K562 (cell line): ENCODE results near the gene LXN. TPM values are rescaled to one million over a fixed set of nuclear protein-coding genes. Genes with fewer than 3 reads are reported as not detected.

Source experiments
- ATAC-seq: fragments of 200-7000 bp; cut with Tn5 transposase; 3 replicates; pipeline ENCODE4 v1.9.1; 2020; ENCODE audit warnings: moderate library complexity
- BruUV-seq: library from RNA; stranded (reverse); fragments of 400-500 nt; replicated peaks from 2 replicates; lab custom pipeline; 2021; lab: Mats Ljungman, UMichigan
- CTCF ChIA-PET: fragments of 300-600 bp; formaldehyde crosslinking; extraction: SDS; loops from one replicate; lab custom pipeline; 2021; ENCODE audit warnings: low intra/inter-chr PET ratio; lab: Yijun Ruan, JAX
- POLR2A ChIA-PET: fragments of 300-600, 350-650 bp; sonication (Branson Sonifier 250); formaldehyde crosslinking; extraction: SDS; loops from one replicate; lab custom pipeline; 2021; ENCODE audit warnings: antibody characterized with exemption, inconsistent platforms; lab: Yijun Ruan, JAX
- DNase-seq, 4 experiments: peaks; one replicate each; pipeline versions ENCODE4 v3.0.0 to v3.0.0-alpha.2; 2011 to 2018; ENCODE audit warnings: low spot score in 3 of 4, mixed read lengths in 3 of 4; ENCODE audit errors: extremely low read depth in 1 of 4
- FAIRE-seq: peaks from 2 replicates; lab custom pipeline; 2011; peaks lifted over from hg19 to GRCh38; lab: Jason Lieb, UNC
- H2AFZ ChIP-seq: 2 replicates; pipeline ENCODE4 v1.6.0; 2011; ENCODE audit warnings: low read depth, low read length, control low read depth, inconsistent platforms
- H3K27ac ChIP-seq: fragments of 200-600 bp; 3 replicates; pipeline ENCODE4 v1.8.0; 2011; ENCODE audit warnings: low read depth, mild to moderate bottlenecking, control low read depth, inconsistent platforms, low read length, moderate library complexity, mixed read lengths; ENCODE audit errors: extremely low read depth
- H3K27me3 ChIP-seq, 2 experiments: fragments of 300-600 bp in 1 of 2; 2 replicates in 1 of 2; 3 replicates in 1 of 2; pipeline versions ENCODE4 v1.6.0 to v1.8.0; 2011; ENCODE audit warnings: inconsistent platforms in 2 of 2, low read length in 2 of 2, mild to moderate bottlenecking in 1 of 2, mixed read lengths in 1 of 2, moderate library complexity in 1 of 2; ENCODE audit not compliant: control insufficient read depth in 2 of 2, insufficient read depth in 2 of 2
- H3K36me3 ChIP-seq: fragments of 300-600 bp; 3 replicates; pipeline ENCODE4 v1.8.0; 2011; ENCODE audit warnings: mild to moderate bottlenecking, low read length, inconsistent platforms; ENCODE audit not compliant: control insufficient read depth, insufficient read depth
- H3K4me1 ChIP-seq, 2 experiments: fragments of 200-600 bp in 1 of 2; replicated peaks in 1 of 2; 2 replicates in 1 of 2; 3 replicates in 1 of 2; pipeline versions ENCODE4 v1.5.1 to v1.8.0; 2011; ENCODE audit warnings: inconsistent platforms in 2 of 2, low read length in 2 of 2, mild to moderate bottlenecking in 1 of 2, mixed read lengths in 1 of 2, moderate library complexity in 1 of 2; ENCODE audit not compliant: control insufficient read depth in 2 of 2, insufficient read depth in 2 of 2
- H3K4me2 ChIP-seq: 2 replicates; pipeline ENCODE4 v1.6.1; 2011; ENCODE audit warnings: low read length, control low read depth, inconsistent platforms, mixed read lengths; ENCODE audit not compliant: insufficient read depth
- H3K4me3 ChIP-seq: fragments of 200-600 bp; sonication (generic), shearing (Covaris generic); 2 replicates; pipeline ENCODE4 v1.5.1; 2016; ENCODE audit warnings: control low read depth, inconsistent platforms
- H3K79me2 ChIP-seq: fragments of 200-600 bp; 3 replicates; pipeline ENCODE4 v1.8.0; 2011; ENCODE audit warnings: low read length, inconsistent platforms; ENCODE audit not compliant: control insufficient read depth, insufficient read depth
- H3K9ac ChIP-seq, 2 experiments: 2 replicates each; pipeline versions ENCODE4 v1.6.0 to v1.6.1; 2011; ENCODE audit warnings: low read depth in 2 of 2, low read length in 2 of 2, control low read depth in 1 of 2, inconsistent platforms in 1 of 2, mild to moderate bottlenecking in 1 of 2, mixed read lengths in 1 of 2; ENCODE audit not compliant: insufficient read depth in 1 of 2
- H3K9me1 ChIP-seq: one replicate; pipeline ENCODE4 v1.6.0; 2011; ENCODE audit warnings: inconsistent platforms, mild to moderate bottlenecking, low read length, moderate library complexity; ENCODE audit not compliant: control insufficient read depth, insufficient read depth
- H3K9me3 ChIP-seq: replicated peaks from 2 replicates; pipeline ENCODE4 v1.5.1; 2011; ENCODE audit warnings: low read depth, low read length, inconsistent platforms; ENCODE audit not compliant: control insufficient read depth, insufficient read depth
- H4K20me1 ChIP-seq: replicated peaks from 2 replicates; pipeline ENCODE4 v1.6.1; 2011; ENCODE audit warnings: low read length, inconsistent platforms, mixed read lengths; ENCODE audit not compliant: control insufficient read depth, insufficient read depth
- ARNT ChIP-seq, 2 experiments: fragments of 450-650 bp; IDR thresholded peaks; 2 replicates each; pipeline ENCODE4 v1.6.1; 2016; ENCODE audit warnings: mild to moderate bottlenecking in 1 of 2
- BRCA1 ChIP-seq, 2 experiments: fragments of 450-650 bp in 1 of 2; sonication (generic) in 1 of 2; formaldehyde crosslinking in 1 of 2; IDR thresholded peaks; 2 replicates each; pipeline versions ENCODE4 v1.5.0 to v1.6.1; 2017 to 2020; ENCODE audit warnings: mild to moderate bottlenecking in 1 of 2, missing genetic modification reagents in 1 of 2
- CHCHD3 ChIP-seq: fragments of 250-450 bp; sonication (Bioruptor Pico); IDR thresholded peaks from 2 replicates; pipeline ENCODE4 v2.1.2; 2022; ENCODE audit warnings: mild to moderate bottlenecking
- KLF13 ChIP-seq: fragments of 450-650 bp; IDR thresholded peaks from 2 replicates; pipeline ENCODE4 v1.6.1; 2016; ENCODE audit warnings: missing genetic modification characterization, low read depth, mild to moderate bottlenecking, missing compliant biosample characterization, moderate library complexity, borderline replicate concordance
- MCM2 ChIP-seq: fragments of 450-650 bp; IDR thresholded peaks from 2 replicates; pipeline ENCODE4 v1.6.1; 2017; ENCODE audit warnings: low read depth, mild to moderate bottlenecking
- RAD51 ChIP-seq: fragments of 450-650 bp; IDR thresholded peaks from 2 replicates; pipeline ENCODE4 v1.7.1; 2016; ENCODE audit warnings: low read depth, mild to moderate bottlenecking, borderline replicate concordance
- TOE1 ChIP-seq, 2 experiments: fragments of 450-650 bp in 1 of 2; sonication (generic) in 1 of 2; formaldehyde crosslinking in 1 of 2; IDR thresholded peaks; 2 replicates each; pipeline versions ENCODE4 v1.7.1 to v1.8.0; 2016 to 2022; ENCODE audit warnings: borderline replicate concordance in 2 of 2, mild to moderate bottlenecking in 2 of 2, antibody characterized with exemption in 1 of 2, inconsistent platforms in 1 of 2, low read depth in 1 of 2, missing genetic modification reagents in 1 of 2, moderate library complexity in 1 of 2
- ZNF165 ChIP-seq: fragments of 250-450 bp; sonication (Bioruptor Pico); IDR thresholded peaks from 2 replicates; pipeline ENCODE4 v1.4.0; 2020; ENCODE audit warnings: borderline replicate concordance
- WGBS: fragments of 100-300 bp; shearing (Covaris generic); methylation state at CpG from one replicate; pipeline ENCODE4 v1.1.6; 2016; ENCODE audit warnings: low coverage, mixed read lengths; ENCODE audit not compliant: insufficient coverage; ENCODE audit errors: missing lambda C conversion rate; 5-methylcytosine and 5-hydroxymethylcytosine counted together
- in situ Hi-C: fragments of 300-500 bp; cut with MboI; formaldehyde crosslinking; loops from 4 replicates; pipeline ENCODE4 v1.15.0; 2018; ENCODE audit warnings: inconsistent platforms, mixed read lengths
- intact Hi-C: fragments of 100-400 bp; cut with micrococcal nuclease; formaldehyde crosslinking; loops from 2 replicates; pipeline ENCODE4 v1.14.2; 2022
- polyA plus RNA-seq, 8 experiments: library from polyadenylated mRNA; depleted of rRNA in 4 of 8; stranded (reverse) in 5 of 8; unstranded in 3 of 8; fragments of >200 nt; fragmentation: Nextera tagmentation in 2 of 8; fragmentation: Illumina TruSeq in 1 of 8; extraction: Ambion mirVana in 2 of 8; extraction: Trizol in 1 of 8; gene quantifications; 2 replicates each; pipeline versions ENCODE4 v1.2.1 to v1.2.3, GENCODE V29; 2011 to 2014; ENCODE audit warnings: inconsistent platforms in 1 of 8, missing spikeins in 1 of 8
- total RNA-seq, 7 experiments: library from RNA; depleted of rRNA in 6 of 7; stranded (reverse); fragments of >200 nt in 6 of 7; fragmentation: Illumina TruSeq in 2 of 7; extraction: Trizol in 2 of 7; gene quantifications; 2 replicates each; pipeline versions ENCODE4 v1.2.1 to v1.2.3, GENCODE V29; 2011 to 2021; ENCODE audit warnings: low replicate concordance in 1 of 7
- TF ChIP-seq, protein P1 (sequence below): sonication (generic); formaldehyde crosslinking; IDR thresholded peaks from 2 replicates; pipeline ENCODE4 v1.8.0; 2023; ENCODE audit warnings: mild to moderate bottlenecking, missing genetic modification reagents
- TF ChIP-seq, protein P2 (sequence below): fragments of 250-450 bp; sonication (Bioruptor Pico); IDR thresholded peaks from 2 replicates; pipeline ENCODE4 v1.5.0; 2021
- TF ChIP-seq, protein P3 (sequence below): fragments of 200-800 bp; sonication (Bioruptor generic); IDR thresholded peaks from 2 replicates; pipeline ENCODE4 v1.6.1; 2017; ENCODE audit warnings: missing genetic modification characterization, missing compliant biosample characterization
- TF ChIP-seq, protein P4 (sequence below): fragments of 450-650 bp; IDR thresholded peaks from 2 replicates; pipeline ENCODE4 v1.6.1; 2017; ENCODE audit warnings: antibody characterized with exemption, mild to moderate bottlenecking

LXN gene
- total and polyA plus RNA-seq, 9 of the 15 experiments (the other 6 are each of a cell fraction or from before 2014, with no cell fraction given) = 0.08 to 0.13 TPM; not detected in 7

DNA sequence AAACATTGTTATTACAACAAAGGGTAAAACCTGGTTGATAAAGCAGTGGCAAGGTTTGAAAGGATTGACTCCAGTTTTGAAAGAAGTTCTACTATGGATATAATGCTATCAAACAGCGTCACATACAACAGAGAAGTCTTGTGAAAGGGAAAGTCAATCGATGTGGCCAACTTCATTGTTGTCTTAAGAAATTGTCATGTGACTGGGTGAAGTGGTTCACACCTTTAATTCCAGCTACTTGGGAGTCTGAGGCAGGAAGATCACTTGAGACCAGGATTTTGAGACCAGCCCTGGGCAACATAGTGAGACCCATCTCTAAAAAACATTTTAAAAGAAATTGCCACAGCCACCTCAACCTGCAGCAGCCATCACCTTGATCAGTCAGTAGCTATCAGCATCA, 6.2 kb upstream of the LXN start:
- BruUV-seq = no TSS peak
- in situ Hi-C loops (no loop called here), intact Hi-C loops (loop anchor here (5.0 kb wide), 2 partner anchors 44 to 114 kb away; no protein-coding TSS in a partner anchor)
- Histone ChIP-seq H3K79me2 (peaks cover 23% of the 10 kb centered on the region), H3K4me2 (peak overlapping the region; percentile 6; the same call in 1 of the 2 replicates), H3K9me3 (no peaks in the 10 kb centered on the region), H4K20me1 (no peaks in the 10 kb centered on the region), H3K9ac (peak overlapping the region in 1 of 2 experiments; percentile 40; a peak in 2 of 4 replicates), H3K27ac (peak overlapping the region; percentile 85), H3K4me1 (peaks cover 11 to 38% of the 10 kb centered on the region in 2 experiments), H3K27me3 (no peaks in the 10 kb centered on the region), H3K36me3 (peaks cover 68% of the 10 kb centered on the region), H3K9me1 (no peaks in the 10 kb centered on the region), H3K4me3 (no peak overlapping the region), H2AFZ (no peak overlapping the region)
- DNase-seq = no peak
- POLR2A ChIA-PET = interaction anchor here (1.4 to 1.7 kb wide), 3 partner anchors 13 to 19 kb away, joined by 3 to 5 read pairs (median 3); no protein-coding TSS in a partner anchor
- FAIRE-seq = peak; percentile 40
- WGBS = 48% methylated on average over 2 of the region's 2 CpGs
- no peak; the same call in 2 of the 3 replicates for ATAC-seq
- CTCF ChIA-PET = no interaction called here
- TF ChIP-seq ARNT (IDR thresholded peaks at IDR 0.05) (no peak), RAD51 (peak; percentile 13; the same call in 1 of the 2 replicates), TOE1 (IDR thresholded peaks at IDR 0.05; ENCODE audit: borderline replicate concordance) (peak; percentile 19; the same call in 1 of the 2 replicates), TOE1 (CRISPR knock-in tag; IDR thresholded peaks at IDR 0.05; ENCODE audit: borderline replicate concordance, low read depth) (no peak), KLF13 (tag) (no peak), MCM2 (no peak), BRCA1 (IDR thresholded peaks at IDR 0.05) (no peak), BRCA1 (CRISPR knock-in tag; IDR thresholded peaks at IDR 0.05) (no peak), ZNF165 (CRISPR knock-in tag) (no peak), CHCHD3 (CRISPR knock-in tag) (no peak)
- TF ChIP-seq, protein P1, sequence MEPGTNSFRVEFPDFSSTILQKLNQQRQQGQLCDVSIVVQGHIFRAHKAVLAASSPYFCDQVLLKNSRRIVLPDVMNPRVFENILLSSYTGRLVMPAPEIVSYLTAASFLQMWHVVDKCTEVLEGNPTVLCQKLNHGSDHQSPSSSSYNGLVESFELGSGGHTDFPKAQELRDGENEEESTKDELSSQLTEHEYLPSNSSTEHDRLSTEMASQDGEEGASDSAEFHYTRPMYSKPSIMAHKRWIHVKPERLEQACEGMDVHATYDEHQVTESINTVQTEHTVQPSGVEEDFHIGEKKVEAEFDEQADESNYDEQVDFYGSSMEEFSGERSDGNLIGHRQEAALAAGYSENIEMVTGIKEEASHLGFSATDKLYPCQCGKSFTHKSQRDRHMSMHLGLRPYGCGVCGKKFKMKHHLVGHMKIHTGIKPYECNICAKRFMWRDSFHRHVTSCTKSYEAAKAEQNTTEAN = no peak
- TF ChIP-seq, protein P2, sequence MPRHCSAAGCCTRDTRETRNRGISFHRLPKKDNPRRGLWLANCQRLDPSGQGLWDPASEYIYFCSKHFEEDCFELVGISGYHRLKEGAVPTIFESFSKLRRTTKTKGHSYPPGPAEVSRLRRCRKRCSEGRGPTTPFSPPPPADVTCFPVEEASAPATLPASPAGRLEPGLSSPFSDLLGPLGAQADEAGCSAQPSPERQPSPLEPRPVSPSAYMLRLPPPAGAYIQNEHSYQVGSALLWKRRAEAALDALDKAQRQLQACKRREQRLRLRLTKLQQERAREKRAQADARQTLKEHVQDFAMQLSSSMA (CRISPR knock-in tag) = no peak
- TF ChIP-seq, protein P3, sequence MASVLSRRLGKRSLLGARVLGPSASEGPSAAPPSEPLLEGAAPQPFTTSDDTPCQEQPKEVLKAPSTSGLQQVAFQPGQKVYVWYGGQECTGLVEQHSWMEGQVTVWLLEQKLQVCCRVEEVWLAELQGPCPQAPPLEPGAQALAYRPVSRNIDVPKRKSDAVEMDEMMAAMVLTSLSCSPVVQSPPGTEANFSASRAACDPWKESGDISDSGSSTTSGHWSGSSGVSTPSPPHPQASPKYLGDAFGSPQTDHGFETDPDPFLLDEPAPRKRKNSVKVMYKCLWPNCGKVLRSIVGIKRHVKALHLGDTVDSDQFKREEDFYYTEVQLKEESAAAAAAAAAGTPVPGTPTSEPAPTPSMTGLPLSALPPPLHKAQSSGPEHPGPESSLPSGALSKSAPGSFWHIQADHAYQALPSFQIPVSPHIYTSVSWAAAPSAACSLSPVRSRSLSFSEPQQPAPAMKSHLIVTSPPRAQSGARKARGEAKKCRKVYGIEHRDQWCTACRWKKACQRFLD (CRISPR knock-in tag) = no peak
- TF ChIP-seq, protein P4, sequence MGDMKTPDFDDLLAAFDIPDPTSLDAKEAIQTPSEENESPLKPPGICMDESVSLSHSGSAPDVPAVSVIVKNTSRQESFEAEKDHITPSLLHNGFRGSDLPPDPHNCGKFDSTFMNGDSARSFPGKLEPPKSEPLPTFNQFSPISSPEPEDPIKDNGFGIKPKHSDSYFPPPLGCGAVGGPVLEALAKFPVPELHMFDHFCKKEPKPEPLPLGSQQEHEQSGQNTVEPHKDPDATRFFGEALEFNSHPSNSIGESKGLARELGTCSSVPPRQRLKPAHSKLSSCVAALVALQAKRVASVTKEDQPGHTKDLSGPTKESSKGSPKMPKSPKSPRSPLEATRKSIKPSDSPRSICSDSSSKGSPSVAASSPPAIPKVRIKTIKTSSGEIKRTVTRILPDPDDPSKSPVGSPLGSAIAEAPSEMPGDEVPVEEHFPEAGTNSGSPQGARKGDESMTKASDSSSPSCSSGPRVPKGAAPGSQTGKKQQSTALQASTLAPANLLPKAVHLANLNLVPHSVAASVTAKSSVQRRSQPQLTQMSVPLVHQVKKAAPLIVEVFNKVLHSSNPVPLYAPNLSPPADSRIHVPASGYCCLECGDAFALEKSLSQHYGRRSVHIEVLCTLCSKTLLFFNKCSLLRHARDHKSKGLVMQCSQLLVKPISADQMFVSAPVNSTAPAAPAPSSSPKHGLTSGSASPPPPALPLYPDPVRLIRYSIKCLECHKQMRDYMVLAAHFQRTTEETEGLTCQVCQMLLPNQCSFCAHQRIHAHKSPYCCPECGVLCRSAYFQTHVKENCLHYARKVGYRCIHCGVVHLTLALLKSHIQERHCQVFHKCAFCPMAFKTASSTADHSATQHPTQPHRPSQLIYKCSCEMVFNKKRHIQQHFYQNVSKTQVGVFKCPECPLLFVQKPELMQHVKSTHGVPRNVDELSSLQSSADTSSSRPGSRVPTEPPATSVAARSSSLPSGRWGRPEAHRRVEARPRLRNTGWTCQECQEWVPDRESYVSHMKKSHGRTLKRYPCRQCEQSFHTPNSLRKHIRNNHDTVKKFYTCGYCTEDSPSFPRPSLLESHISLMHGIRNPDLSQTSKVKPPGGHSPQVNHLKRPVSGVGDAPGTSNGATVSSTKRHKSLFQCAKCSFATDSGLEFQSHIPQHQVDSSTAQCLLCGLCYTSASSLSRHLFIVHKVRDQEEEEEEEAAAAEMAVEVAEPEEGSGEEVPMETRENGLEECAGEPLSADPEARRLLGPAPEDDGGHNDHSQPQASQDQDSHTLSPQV = peak; percentile 57
